Measurements from ENCODE around the gene SLC12A8.

SLC12A8 gene

GRCh38 chr3:125144653-125145314 is 67.8 kb downstream of the SLC12A8 start:
- TF ChIP-seq REST (IDR thresholded peaks at IDR 0.05; ENCODE audit: low read depth) (no peak), MAX (IDR thresholded peaks at IDR 0.05) (no peak), NFIC (IDR thresholded peaks at IDR 0.05) (no peak), RAD21 (IDR thresholded peaks at IDR 0.05; ENCODE audit: low read depth) (no peak), TAF1 (IDR thresholded peaks at IDR 0.05; ENCODE audit: low read depth) (no peak), CEBPB (IDR thresholded peaks at IDR 0.05) (no peak), TEAD4 (IDR thresholded peaks at IDR 0.05) (no peak), CREB1 (IDR thresholded peaks at IDR 0.05; ENCODE audit: low read depth) (no peak), EGR1 (IDR thresholded peaks at IDR 0.05) (no peak), YY1 (IDR thresholded peaks at IDR 0.05; ENCODE audit: low read depth) (no peak), TCF12 (IDR thresholded peaks at IDR 0.05; ENCODE audit: low read depth) (no peak), FOXM1 (IDR thresholded peaks at IDR 0.05; ENCODE audit: borderline replicate concordance, low read depth) (no peak), EP300 (IDR thresholded peaks at IDR 0.05; ENCODE audit: borderline replicate concordance) (no peak), USF1 (IDR thresholded peaks at IDR 0.05) (no peak), ZBTB7A (IDR thresholded peaks at IDR 0.05; ENCODE audit: low read depth) (no peak)

GRCh38 chr3:125143982-125144652 is 68.4 kb downstream of the SLC12A8 start:
- no peak for TF ChIP-seq USF1 (IDR thresholded peaks at IDR 0.05)
- no peak for TF ChIP-seq CEBPB (IDR thresholded peaks at IDR 0.05)
- peak; percentile 58 for TF ChIP-seq NFIC (IDR thresholded peaks at IDR 0.05)
- no peak for TF ChIP-seq RAD21 (IDR thresholded peaks at IDR 0.05; ENCODE audit: low read depth)
- TF ChIP-seq REST (IDR thresholded peaks at IDR 0.05; ENCODE audit: low read depth) = no peak
- 0 out of 2 replicates have a peak, but pooled peaks have one; percentile 48 for TF ChIP-seq ZBTB7A (IDR thresholded peaks at IDR 0.05; ENCODE audit: low read depth)
- peak; percentile 17; the same call in 1 of the 2 replicates for TF ChIP-seq TEAD4 (IDR thresholded peaks at IDR 0.05)

GRCh38 chr3:125143538-125143937 is 69.0 kb downstream of the SLC12A8 start:
- no peak for TF ChIP-seq TCF12 (IDR thresholded peaks at IDR 0.05; ENCODE audit: low read depth)
- TF ChIP-seq NFIC (IDR thresholded peaks at IDR 0.05) = no peak

GRCh38 chr3:125142940-125143339 is 69.6 kb downstream of the SLC12A8 start:
- TF ChIP-seq EGR1 (IDR thresholded peaks at IDR 0.05) (no peak), EP300 (IDR thresholded peaks at IDR 0.05; ENCODE audit: borderline replicate concordance) (no peak), REST (IDR thresholded peaks at IDR 0.05; ENCODE audit: low read depth) (no peak), CEBPB (IDR thresholded peaks at IDR 0.05) (no peak), ZBTB7A (IDR thresholded peaks at IDR 0.05; ENCODE audit: low read depth) (no peak), CREB1 (IDR thresholded peaks at IDR 0.05; ENCODE audit: low read depth) (no peak), RAD21 (IDR thresholded peaks at IDR 0.05; ENCODE audit: low read depth) (no peak), FOXM1 (IDR thresholded peaks at IDR 0.05; ENCODE audit: borderline replicate concordance, low read depth) (no peak), YY1 (IDR thresholded peaks at IDR 0.05; ENCODE audit: low read depth) (no peak), NFIC (IDR thresholded peaks at IDR 0.05) (no peak), USF1 (IDR thresholded peaks at IDR 0.05) (no peak), TEAD4 (IDR thresholded peaks at IDR 0.05) (no peak), TAF1 (IDR thresholded peaks at IDR 0.05; ENCODE audit: low read depth) (no peak), TCF12 (IDR thresholded peaks at IDR 0.05; ENCODE audit: low read depth) (no peak), MAX (IDR thresholded peaks at IDR 0.05) (no peak)

Data from Ishikawa (cell line).